Fibroblast of peridontal ligament (primary cell): ENCODE results near the gene KIRREL1.

ENCODE experiments used
- DNase-seq: peaks from one replicate; pipeline ENCODE4 v3.0.0-alpha.2; 2010; ENCODE audit errors: extremely low read depth

Gene KIRREL1

GRCh38 chr1:158007180-158007579 is 13.7 kb downstream of the KIRREL1 start:
- DNase-seq = no peak

GRCh38 chr1:158007667-158008386 is 14.4 kb downstream of the KIRREL1 start:
- no peak for DNase-seq

GRCh38 chr1:158008630-158009029 is 15.2 kb downstream of the KIRREL1 start:
- DNase-seq = no peak

- peak; percentile 65 for DNase-seq
These were observed 18.3 kb downstream of the KIRREL1 start for GRCh38 chr1:158011714-158012113.

- DNase-seq = peak; percentile 78
These were observed 20.6 kb downstream of the KIRREL1 start for GRCh38 chr1:158013840-158014730.

- DNase-seq = no peak
These were observed 21.4 kb downstream of the KIRREL1 start for GRCh38 chr1:158014731-158015320.

- DNase-seq = no peak
These were observed 23.3 kb downstream of the KIRREL1 start for GRCh38 chr1:158016651-158017335.

GRCh38 chr1:158017800-158018595 is 24.6 kb downstream of the KIRREL1 start:
- DNase-seq = no peak

- peak; percentile 96 for DNase-seq
These were observed 25.9 kb downstream of the KIRREL1 start for GRCh38 chr1:158019171-158019868.

GRCh38 chr1:158020259-158020885 is 26.9 kb downstream of the KIRREL1 start:
- DNase-seq = no peak

- DNase-seq = peak; percentile 68
These were observed 27.6 kb downstream of the KIRREL1 start for GRCh38 chr1:158020886-158021620.

- no peak for DNase-seq
These were observed 28.3 kb downstream of the KIRREL1 start for GRCh38 chr1:158021721-158022120.

- DNase-seq = peak; percentile 63
These were observed 29.3 kb downstream of the KIRREL1 start for GRCh38 chr1:158022554-158023312.

- DNase-seq = no peak
These were observed 31.3 kb downstream of the KIRREL1 start for GRCh38 chr1:158024737-158025136.

GRCh38 chr1:158025576-158026230 is 32.3 kb downstream of the KIRREL1 start:
- no peak for DNase-seq

- DNase-seq = no peak
These were observed 33.2 kb downstream of the KIRREL1 start for GRCh38 chr1:158026651-158027050.

GRCh38 chr1:158027508-158027907 is 34.1 kb downstream of the KIRREL1 start:
- DNase-seq = no peak

- DNase-seq = no peak
These were observed 35.5 kb downstream of the KIRREL1 start for GRCh38 chr1:158028969-158029368.
